B cell (primary cell): ENCODE data around the gene CES4A. TPM values are rescaled to one million over a fixed set of nuclear protein-coding genes. Genes with fewer than 3 reads are reported as not detected.
A peak's percentile ranks its signal among the peaks of the same experiment; 100 is the strongest.

Source experiments
- ATAC-seq: fragments of 200-7000 bp; cut with Tn5 transposase; one replicate; pipeline ENCODE4 v1.10.0; 2021; ENCODE audit warnings: low read depth, mild to moderate bottlenecking, moderate number of reproducible peaks, moderate library complexity
- CTCF ChIA-PET: fragments of 350-600 bp; sonication (Branson Sonifier 250); formaldehyde crosslinking; loops from one replicate; lab custom pipeline; 2021; ENCODE audit warnings: antibody characterized with exemption, inconsistent platforms; lab: Charles Lee
- POLR2A ChIA-PET: fragments of 350-600 bp; sonication (Branson Sonifier 250); formaldehyde crosslinking; loops from one replicate; lab custom pipeline; 2021; ENCODE audit warnings: antibody characterized with exemption; lab: Charles Lee
- DNase-seq: peaks from one replicate; pipeline ENCODE4 v3.0.0; 2013
- H2AFZ ChIP-seq: 2 replicates; pipeline ENCODE4 v1.6.1; 2012; ENCODE audit warnings: mild to moderate bottlenecking, low read depth, low read length; ENCODE audit not compliant: insufficient read depth, poor library complexity, severe bottlenecking
- H3K27ac ChIP-seq, 2 donors: 1 replicate in 1 of 2; 2 replicates in 1 of 2; pipeline ENCODE4 v1.5.1; 2012 to 2013; ENCODE audit warnings: low read length in 2 of 2, mild to moderate bottlenecking in 2 of 2, moderate library complexity in 1 of 2
- H3K27me3 ChIP-seq, 4 experiments: fragments of 200-600 bp in 1 of 4; sonication (generic) in 1 of 4; replicated peaks in 1 of 4; 1 replicate in 2 of 4; 2 replicates in 2 of 4; pipeline versions ENCODE4 v1.6.1 to v1.7.0; 2013 to 2016; ENCODE audit warnings: low read length in 3 of 4, mild to moderate bottlenecking in 2 of 4, mixed read lengths in 1 of 4, moderate library complexity in 1 of 4; ENCODE audit not compliant: insufficient read depth in 4 of 4, control insufficient read depth in 3 of 4; ENCODE audit errors: control extremely low read depth in 1 of 4
- H3K36me3 ChIP-seq, 2 experiments: replicated peaks in 1 of 2; 1 replicate in 1 of 2; 2 replicates in 1 of 2; pipeline versions ENCODE4 v1.6.1 to v1.7.1; 2013; ENCODE audit warnings: low read length in 1 of 2; ENCODE audit not compliant: insufficient read depth in 2 of 2, control insufficient read depth in 1 of 2; ENCODE audit errors: control extremely low read depth in 1 of 2, extremely low read depth in 1 of 2
- H3K4me1 ChIP-seq, 2 donors: fragments of 200-600 bp in 1 of 2; sonication (generic) in 1 of 2; 1 replicate in 1 of 2; 2 replicates in 1 of 2; pipeline versions ENCODE4 v1.5.1 to v1.6.1; 2013 to 2017; ENCODE audit warnings: low read length in 2 of 2; ENCODE audit not compliant: control insufficient read depth in 2 of 2, insufficient read depth in 2 of 2
- H3K4me2 ChIP-seq: replicated peaks from 2 replicates; pipeline ENCODE3; 2012; ENCODE audit warnings: mild to moderate bottlenecking, low read depth, low read length; ENCODE audit not compliant: poor library complexity, severe bottlenecking
- H3K4me3 ChIP-seq, 5 experiments: fragments of 200-600 bp in 1 of 5; sonication (generic) in 1 of 5; 1 replicate in 3 of 5; 2 replicates in 2 of 5; pipeline versions ENCODE4 v1.5.1 to v1.7.0; 2011 to 2016; ENCODE audit warnings: low read length in 4 of 5, mild to moderate bottlenecking in 4 of 5, low read depth in 2 of 5, control low read depth in 1 of 5, moderate library complexity in 1 of 5; ENCODE audit not compliant: insufficient read depth in 1 of 5; ENCODE audit errors: control extremely low read depth in 1 of 5, extremely low read depth in 1 of 5
- H3K79me2 ChIP-seq: fragments of 200-600 bp; sonication (generic); one replicate; pipeline ENCODE4 v1.6.0; 2016; ENCODE audit warnings: low read length; ENCODE audit not compliant: control insufficient read depth, insufficient read depth
- H3K9ac ChIP-seq: fragments of 200-600 bp; sonication (generic); 2 replicates; pipeline ENCODE4 v1.6.1; 2017; ENCODE audit warnings: mild to moderate bottlenecking, low read length, moderate library complexity
- H3K9me3 ChIP-seq, 3 donors: one replicate each; pipeline versions ENCODE4 v1.6.1 to v1.7.1; 2013; ENCODE audit warnings: low read length in 2 of 3; ENCODE audit not compliant: control insufficient read depth in 2 of 3, insufficient read depth in 1 of 3; ENCODE audit errors: control extremely low read depth in 1 of 3
- H4K20me1 ChIP-seq: 2 replicates; pipeline ENCODE4 v1.6.0; 2012; ENCODE audit warnings: mild to moderate bottlenecking, low read length; ENCODE audit not compliant: insufficient read depth, control insufficient read depth, poor library complexity, severe bottlenecking
- H3K27ac Mint-ChIP-seq: one replicate; pipeline ENCODE4 v1.8.0; 2021; ENCODE audit warnings: mixed read lengths
- H3K27me3 Mint-ChIP-seq: one replicate; pipeline ENCODE4 v1.8.0; 2021; ENCODE audit warnings: mixed read lengths
- H3K4me1 Mint-ChIP-seq: one replicate; pipeline ENCODE4 v1.8.0; 2021; ENCODE audit warnings: mixed read lengths
- H3K4me3 Mint-ChIP-seq: one replicate; pipeline ENCODE4 v1.8.0; 2021; ENCODE audit warnings: mixed read lengths
- H3K9me3 Mint-ChIP-seq: one replicate; pipeline ENCODE4 v1.8.0; 2022; ENCODE audit warnings: mixed read lengths; ENCODE audit not compliant: insufficient read depth
- EZH2 ChIP-seq: IDR thresholded peaks from 2 replicates; pipeline ENCODE4 v1.6.1; 2012; ENCODE audit warnings: borderline replicate concordance, low read depth, mild to moderate bottlenecking, moderate library complexity, low read length; ENCODE audit not compliant: insufficient read depth, poor library complexity, severe bottlenecking
- WGBS: methylation state at CpG from one replicate; pipeline ENCODE4 v1.1.5; 2013; ENCODE audit warnings: missing lambda C conversion rate; ENCODE audit not compliant: insufficient coverage; 5-methylcytosine and 5-hydroxymethylcytosine counted together
- intact Hi-C: fragments of 100-400 bp; cut with micrococcal nuclease; formaldehyde crosslinking; loops from one replicate; pipeline ENCODE4 v1.10.0; 2022
- polyA plus RNA-seq: library from polyadenylated mRNA; depleted of rRNA; stranded (reverse); fragments of >200 nt; gene quantifications from 2 replicates; pipeline ENCODE4 v1.2.3, GENCODE V29; 2012
- total RNA-seq, 2 donors: library from RNA; stranded (reverse); fragments of 120-200 nt in 1 of 2; gene quantifications; 1 replicate in 1 of 2; 2 replicates in 1 of 2; pipeline versions ENCODE4 v1.2.3 to v1.2.4, GENCODE V29; 2013 to 2022
- TF ChIP-seq, protein P1 (sequence below): fragments of 200-600 bp; IDR thresholded peaks from one replicate; pipeline ENCODE4 v1.8.0; 2022; ENCODE audit warnings: antibody characterized with exemption, mild to moderate bottlenecking

The CES4A gene
- total and polyA plus RNA-seq, 2 donors (not counting 1 experiment from before 2014, with no cell fraction given), result 8.4 to 17.3 TPM

DNA sequence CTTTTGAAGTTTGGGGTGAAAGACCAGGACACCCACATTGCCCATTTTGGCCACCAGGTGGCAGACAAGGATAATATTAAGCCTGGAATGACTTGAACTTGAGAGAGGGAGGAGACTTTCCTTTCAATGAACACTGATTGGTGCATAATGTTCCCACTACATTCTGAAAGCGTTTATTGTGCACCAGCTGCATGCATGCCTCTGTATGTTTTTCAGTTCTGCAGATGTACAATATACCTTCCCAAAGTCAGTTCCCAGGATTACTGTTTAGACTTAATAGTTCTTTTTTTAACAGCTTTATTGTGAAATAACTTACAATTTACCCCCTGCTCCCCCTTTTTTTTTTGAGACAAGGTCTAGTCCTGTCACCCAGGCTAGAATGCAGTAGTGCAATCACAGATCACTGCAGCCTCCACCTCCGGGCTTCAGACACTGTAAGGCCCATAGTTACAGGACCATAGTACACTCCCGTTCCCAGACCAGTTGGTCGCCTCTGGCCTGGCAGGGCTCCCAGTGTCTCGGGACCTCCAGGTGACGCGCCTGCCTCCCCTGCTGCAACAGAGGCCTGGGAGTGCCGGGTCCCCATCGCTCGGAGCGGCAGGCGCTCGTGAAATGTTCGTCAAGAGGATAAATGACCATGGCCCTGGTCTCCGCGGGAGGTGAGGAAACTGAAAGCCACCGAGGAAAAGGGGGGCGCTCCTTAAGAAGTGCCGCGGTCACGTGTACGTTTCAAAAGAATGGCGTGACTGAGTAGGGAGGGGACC lies 40.9 kb upstream of the CES4A start:
- Mint-ChIP-seq H3K27ac (no peak overlapping the region), H3K27me3 (peaks cover 40% of the 10 kb centered on the region), H3K4me1 (peaks cover 18% of the 10 kb centered on the region), H3K4me3 (peak overlapping the region; percentile 93), H3K9me3 (no peaks in the 10 kb centered on the region)
- peak overlapping the region; percentile 36 for H2AFZ ChIP-seq
- peaks cover 0 to 35% (median 20%) of the 10 kb centered on the region in 4 experiments for H3K27me3 ChIP-seq
- peaks cover 0 to 12% (median 0%) of the 10 kb centered on the region in 3 donors for H3K9me3 ChIP-seq
- H3K27ac ChIP-seq, result no peak overlapping the region
- H3K79me2 ChIP-seq, result no peaks in the 10 kb centered on the region
- ATAC-seq (peak; percentile 90), DNase-seq (peak; percentile 86)
- peak overlapping the region; percentile 26 to 60 (median 49) for H3K4me3 ChIP-seq
- H4K20me1 ChIP-seq, result no peaks in the 10 kb centered on the region
- ChIA-PET POLR2A (no interaction called here), CTCF (interaction anchor here (0.9 to 2.0 kb wide), 6 partner anchors 8 to 238 kb away, joined by 3 to 7 read pairs (median 4); no protein-coding TSS in a partner anchor)
- peak overlapping the region; percentile 75 for H3K4me2 ChIP-seq
- peaks cover 15 to 23% of the 10 kb centered on the region in 2 donors for H3K4me1 ChIP-seq
- TF ChIP-seq, protein P1, sequence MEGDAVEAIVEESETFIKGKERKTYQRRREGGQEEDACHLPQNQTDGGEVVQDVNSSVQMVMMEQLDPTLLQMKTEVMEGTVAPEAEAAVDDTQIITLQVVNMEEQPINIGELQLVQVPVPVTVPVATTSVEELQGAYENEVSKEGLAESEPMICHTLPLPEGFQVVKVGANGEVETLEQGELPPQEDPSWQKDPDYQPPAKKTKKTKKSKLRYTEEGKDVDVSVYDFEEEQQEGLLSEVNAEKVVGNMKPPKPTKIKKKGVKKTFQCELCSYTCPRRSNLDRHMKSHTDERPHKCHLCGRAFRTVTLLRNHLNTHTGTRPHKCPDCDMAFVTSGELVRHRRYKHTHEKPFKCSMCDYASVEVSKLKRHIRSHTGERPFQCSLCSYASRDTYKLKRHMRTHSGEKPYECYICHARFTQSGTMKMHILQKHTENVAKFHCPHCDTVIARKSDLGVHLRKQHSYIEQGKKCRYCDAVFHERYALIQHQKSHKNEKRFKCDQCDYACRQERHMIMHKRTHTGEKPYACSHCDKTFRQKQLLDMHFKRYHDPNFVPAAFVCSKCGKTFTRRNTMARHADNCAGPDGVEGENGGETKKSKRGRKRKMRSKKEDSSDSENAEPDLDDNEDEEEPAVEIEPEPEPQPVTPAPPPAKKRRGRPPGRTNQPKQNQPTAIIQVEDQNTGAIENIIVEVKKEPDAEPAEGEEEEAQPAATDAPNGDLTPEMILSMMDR, result peak; percentile 96
- no peak for TF ChIP-seq EZH2
- peaks cover 0 to 10% of the 10 kb centered on the region in 2 experiments for H3K36me3 ChIP-seq
- WGBS, result 0% methylated on average over 15 of the region's 23 CpGs
- intact Hi-C loops, result loop anchor here (1.0 kb wide), 3 partner anchors 13 to 237 kb away; partner anchors contain the start of gene CIAO2B
- peak overlapping the region; percentile 57 for H3K9ac ChIP-seq
